Myocyte (in vitro differentiated cells): Measurements from ENCODE around the gene GNAI2. TPM values are rescaled to one million over a fixed set of nuclear protein-coding genes. Genes with fewer than 3 reads are reported as not detected.
"Not testable (repeated sequence)": the region's sequence is repeated elsewhere in the genome, so short reads cannot be mapped to it uniquely, and the experiment has no call there.

Experiments
- DNase-seq: peaks from one replicate; pipeline ENCODE4 v3.0.0-alpha.2; 2012; ENCODE audit warnings: low read depth
- total RNA-seq: library from RNA; depleted of rRNA; stranded (reverse); fragments of >200 nt; gene quantifications from 2 replicates; pipeline ENCODE4 v1.2.3, GENCODE V29; 2014

GNAI2 gene
- total RNA-seq, 1 donor from 2014 or later: 138 TPM

- DNase-seq: no peak
These were observed 27.7 kb downstream of the GNAI2 start for GRCh38 chr3:50263478-50264382.

- peak; percentile 93 for DNase-seq
These were observed 28.5 kb downstream of the GNAI2 start for GRCh38 chr3:50264383-50264963.

- peak; percentile 58 for DNase-seq
These were observed 29.0 kb downstream of the GNAI2 start for GRCh38 chr3:50264964-50265485.

- DNase-seq: no peak
These were observed 29.6 kb downstream of the GNAI2 start for GRCh38 chr3:50265571-50265970.

GRCh38 chr3:50266017-50266416 is 30.0 kb downstream of the GNAI2 start:
- no peak for DNase-seq

- no peak for DNase-seq
These were observed 30.8 kb downstream of the GNAI2 start for GRCh38 chr3:50266836-50267235.

GRCh38 chr3:50267280-50267913 is 31.4 kb downstream of the GNAI2 start:
- peak; percentile 69 for DNase-seq

- no peak for DNase-seq
These were observed 32.3 kb downstream of the GNAI2 start for GRCh38 chr3:50268276-50268675.

GRCh38 chr3:50268703-50269451 is 32.9 kb downstream of the GNAI2 start, which contains the start of gene SEMA3B:
SEMA3B (plus strand) TSS chr3:50269147; CDS start chr3:50269241, 94 bp downstream.
- DNase-seq: peak; percentile 65

GRCh38 chr3:50269460-50269859 is 33.5 kb downstream of the GNAI2 start:
- DNase-seq: no peak

GRCh38 chr3:50269977-50270413 is 34.0 kb downstream of the GNAI2 start:
- DNase-seq: peak; percentile 67

- DNase-seq: peak; percentile 51
These were observed 34.6 kb downstream of the GNAI2 start for GRCh38 chr3:50270422-50271224.

GRCh38 chr3:50271314-50271936 is 35.4 kb downstream of the GNAI2 start:
- DNase-seq: no peak

- DNase-seq: not testable (repeated sequence)
These were observed 36.5 kb downstream of the GNAI2 start for GRCh38 chr3:50272538-50272910.

GRCh38 chr3:50272911-50273688 is 37.1 kb downstream of the GNAI2 start:
- peak; percentile 77 for DNase-seq

GRCh38 chr3:50273689-50274065 is 37.7 kb downstream of the GNAI2 start:
- DNase-seq: no peak

- no peak for DNase-seq
These were observed 38.5 kb downstream of the GNAI2 start for GRCh38 chr3:50274371-50275104.
